HG03039 (cell line): ENCODE measurements around the gene AGMO.
"Not testable (repeated sequence)": the region's sequence is repeated elsewhere in the genome, so short reads cannot be mapped to it uniquely, and the experiment has no call there.

ENCODE experiments used
- ATAC-seq: cut with Tn5 transposase; IDR thresholded peaks from one replicate; pipeline ENCODE4 v1.9.1; 2021; ENCODE audit warnings: mild to moderate bottlenecking, moderate library complexity; ENCODE audit not compliant: unreplicated experiment

The AGMO gene

DNA sequence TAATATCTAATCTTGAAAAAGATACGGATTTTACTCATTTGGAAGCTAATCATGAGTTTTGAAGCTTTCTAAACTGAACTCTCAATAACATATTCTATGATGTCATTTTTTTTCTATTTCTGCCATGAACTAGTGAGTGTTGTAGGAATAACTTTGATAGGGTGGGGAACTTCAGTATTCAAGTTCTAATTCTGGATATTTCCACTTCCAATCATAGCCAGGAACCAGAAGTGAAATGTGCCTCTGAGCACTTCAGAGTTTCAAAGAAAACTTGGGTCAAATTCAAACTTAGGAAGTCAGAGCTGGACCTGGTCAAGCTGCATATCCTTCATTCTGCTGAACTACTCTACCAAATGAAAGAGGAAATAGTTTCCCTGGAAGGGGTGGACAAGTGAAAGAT is 847 bp downstream of the AGMO start:
- ATAC-seq = no peak

DNA sequence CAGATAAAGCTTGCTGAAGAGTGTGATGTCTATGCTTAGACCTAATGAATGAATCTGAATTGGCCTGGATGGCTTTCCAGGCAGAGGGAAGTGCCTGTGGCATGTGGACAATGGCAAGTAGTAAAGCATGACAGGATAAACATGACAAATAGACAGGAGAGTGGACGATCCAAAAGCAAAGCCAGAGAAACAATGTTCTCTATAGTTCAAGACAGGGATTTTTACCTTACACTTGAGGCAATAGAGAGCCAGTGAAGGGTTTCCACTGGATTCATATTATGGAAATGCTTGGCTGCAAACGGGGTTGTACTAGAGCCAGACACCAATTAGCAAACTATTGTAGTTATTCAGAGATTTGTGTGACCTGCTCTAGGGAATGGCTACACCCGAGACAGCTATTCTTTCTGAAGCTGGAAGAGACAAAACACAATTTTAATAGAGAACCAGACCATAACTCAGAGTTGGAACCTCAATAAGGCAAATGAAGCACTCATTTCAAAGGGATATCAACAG is 2.3 kb downstream of the AGMO start:
- ATAC-seq = no peak

DNA sequence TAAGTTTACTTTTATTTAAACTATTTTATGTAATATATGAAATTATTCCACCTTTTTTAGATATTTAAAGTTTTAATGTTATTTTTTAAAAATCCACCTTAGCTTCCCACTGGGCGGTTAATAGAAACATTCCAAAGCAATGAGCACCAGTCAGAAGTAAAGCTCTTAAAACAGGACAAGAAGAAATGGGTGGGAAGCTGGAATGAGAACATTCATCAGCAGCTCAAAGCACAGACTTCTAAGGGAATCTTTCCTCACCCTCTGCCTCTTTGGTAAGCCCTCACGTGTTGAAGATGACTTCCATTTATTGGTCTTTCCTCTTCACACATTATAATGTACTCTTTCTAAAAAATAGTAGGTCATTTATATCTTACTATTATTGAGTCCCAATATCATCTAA is 3.1 kb downstream of the AGMO start:
- no peak for ATAC-seq

DNA sequence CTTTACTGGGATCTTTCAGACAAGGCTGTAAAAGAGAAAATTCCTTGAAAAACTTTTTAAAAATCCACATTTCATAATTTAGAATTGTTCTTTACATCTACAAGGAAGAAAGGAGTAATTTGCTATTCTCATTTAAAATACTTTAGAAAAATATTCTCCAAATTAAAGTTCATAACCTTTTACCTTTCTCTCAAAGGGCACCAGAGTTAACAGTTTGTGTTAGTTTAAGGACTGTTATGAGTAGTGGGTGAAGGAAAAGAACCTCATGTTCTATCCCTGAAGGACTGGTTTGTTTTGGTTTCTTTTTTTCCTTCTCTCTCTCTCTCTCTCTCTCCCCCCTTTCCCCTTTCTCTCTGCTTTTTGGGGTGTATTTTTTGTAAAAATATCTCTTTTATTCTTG is 4.1 kb downstream of the AGMO start:
- ATAC-seq = no peak

DNA sequence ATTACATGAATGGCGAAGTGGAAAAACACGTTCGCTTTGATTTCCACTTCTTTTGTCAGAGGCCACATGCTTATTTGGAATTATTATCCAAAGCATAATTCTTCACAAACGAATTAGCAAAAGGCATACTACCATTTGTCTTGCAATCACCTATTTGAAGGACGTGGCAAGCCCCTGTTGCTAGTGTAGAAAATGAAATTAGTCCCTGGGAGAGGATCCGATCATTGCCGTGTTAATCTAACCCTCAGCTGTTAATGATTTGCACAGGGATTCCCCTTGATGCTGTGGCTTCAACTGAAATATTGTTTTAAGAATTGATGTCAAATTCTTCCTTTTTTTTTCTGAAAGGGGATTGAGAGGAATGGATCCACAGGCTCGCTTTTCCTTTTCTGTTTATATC is 4.6 kb downstream of the AGMO start:
- no peak for ATAC-seq

DNA sequence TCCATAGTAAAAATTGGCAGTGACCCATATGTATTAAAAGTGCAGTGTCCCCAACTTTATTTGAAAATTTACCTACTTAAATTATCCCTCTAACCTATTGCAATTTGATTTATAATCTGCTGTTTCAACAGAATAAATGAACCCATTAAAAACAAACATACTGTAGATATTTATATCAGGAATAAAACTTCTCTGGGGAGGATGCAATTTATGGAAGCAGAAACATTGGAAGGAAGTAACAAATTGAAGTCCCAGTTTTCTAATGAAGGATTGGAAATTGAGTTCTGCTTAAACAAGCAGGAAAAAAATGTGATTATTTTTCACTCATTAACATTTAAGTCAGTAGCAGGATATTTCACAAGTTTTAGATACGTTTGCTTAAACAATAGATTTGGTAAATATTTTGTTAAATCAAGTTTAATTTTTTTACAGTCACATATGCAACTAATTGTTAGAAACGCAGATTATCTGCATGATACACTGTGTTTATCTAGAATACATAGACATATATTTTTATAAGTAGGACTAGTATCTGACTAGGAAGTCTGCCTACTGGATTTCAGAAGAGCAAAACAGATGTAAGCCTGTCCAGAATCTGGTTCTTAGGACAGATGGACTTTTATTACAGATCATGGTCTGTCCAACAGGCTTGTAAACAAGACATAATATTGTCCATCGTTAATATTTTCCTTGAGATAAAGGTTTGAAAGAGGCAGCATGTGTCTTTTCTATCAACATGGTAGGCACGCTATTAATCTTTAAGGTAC is 5.3 kb downstream of the AGMO start:
- no peak for ATAC-seq

DNA sequence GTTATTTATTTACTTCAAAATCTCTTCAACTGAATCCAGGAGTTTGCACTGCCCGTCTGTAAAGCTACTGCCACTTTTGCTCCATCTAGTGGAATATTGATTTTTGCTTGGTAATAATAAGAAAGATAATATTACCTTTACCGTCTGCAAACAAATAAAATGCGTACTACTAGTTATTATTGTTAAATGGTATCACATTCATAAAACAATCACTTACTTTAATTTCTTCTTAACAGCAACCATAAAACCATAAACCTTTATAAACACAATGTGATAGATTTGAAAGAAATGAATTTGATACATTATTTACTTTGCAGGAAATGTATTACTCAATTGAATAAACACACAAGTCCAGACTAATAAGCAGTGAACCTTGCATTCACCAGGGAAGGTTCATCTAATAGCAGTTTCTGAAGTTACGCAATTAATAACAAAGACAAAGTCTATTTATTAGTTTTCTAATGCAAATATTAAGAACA is 6.4 kb downstream of the AGMO start:
- no peak for ATAC-seq

DNA sequence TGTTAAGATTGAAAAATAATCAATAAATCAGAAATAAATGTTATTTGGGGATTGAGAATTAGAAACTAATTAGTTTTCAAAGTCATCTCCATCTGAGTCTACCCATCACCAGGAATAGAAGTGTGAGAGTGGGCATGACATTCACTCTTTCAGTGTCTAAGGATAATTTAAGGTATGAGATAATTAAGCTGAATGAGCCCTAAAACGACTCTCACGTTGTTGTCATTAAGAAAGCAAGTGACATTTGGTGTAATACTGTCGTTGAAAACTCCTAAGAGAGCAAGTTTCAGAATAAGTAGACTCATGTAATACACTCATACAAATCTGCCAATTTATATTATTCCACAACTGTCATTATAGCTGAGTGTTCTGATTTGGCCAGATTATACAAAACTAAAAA is 7.1 kb downstream of the AGMO start:
- no peak for ATAC-seq

DNA sequence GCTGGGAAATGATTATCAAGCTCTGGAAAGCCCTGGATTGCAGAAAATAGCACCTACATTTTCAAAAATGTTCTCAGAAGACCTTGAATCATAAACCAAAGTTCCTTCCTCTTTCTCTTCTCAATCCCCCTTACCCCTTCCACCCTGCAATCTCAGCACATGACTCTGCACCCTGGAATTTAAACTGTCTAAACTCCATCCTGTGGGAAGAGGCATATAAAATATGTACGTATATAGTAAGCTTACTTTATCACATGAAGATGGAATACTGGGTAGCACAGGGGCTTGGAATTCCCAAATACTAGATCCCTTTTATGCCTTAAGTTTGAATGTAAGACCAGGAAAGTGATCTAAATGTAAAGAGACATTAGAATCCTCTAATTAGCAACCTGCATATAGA is 7.7 kb downstream of the AGMO start:
- ATAC-seq = no peak

DNA sequence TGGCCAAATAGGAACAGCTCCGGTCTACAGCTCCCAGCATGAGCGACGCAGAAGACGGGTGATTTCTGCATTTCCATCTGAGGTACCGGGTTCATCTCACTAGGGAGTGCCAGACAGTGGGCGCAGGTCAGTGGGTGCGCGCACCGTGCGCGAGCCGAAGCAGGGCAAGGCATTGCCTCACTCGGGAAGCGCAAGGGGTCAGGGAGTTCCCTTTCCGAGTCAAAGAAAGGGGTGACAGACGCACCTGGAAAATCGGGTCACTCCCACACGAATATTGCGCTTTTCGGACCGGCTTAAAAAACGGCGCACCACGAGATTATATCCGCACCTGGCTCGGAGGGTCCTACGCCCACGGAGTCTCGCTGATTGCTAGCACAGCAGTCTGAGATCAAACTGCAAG is 14.5 kb downstream of the AGMO start:
- ATAC-seq = not testable (repeated sequence)

DNA sequence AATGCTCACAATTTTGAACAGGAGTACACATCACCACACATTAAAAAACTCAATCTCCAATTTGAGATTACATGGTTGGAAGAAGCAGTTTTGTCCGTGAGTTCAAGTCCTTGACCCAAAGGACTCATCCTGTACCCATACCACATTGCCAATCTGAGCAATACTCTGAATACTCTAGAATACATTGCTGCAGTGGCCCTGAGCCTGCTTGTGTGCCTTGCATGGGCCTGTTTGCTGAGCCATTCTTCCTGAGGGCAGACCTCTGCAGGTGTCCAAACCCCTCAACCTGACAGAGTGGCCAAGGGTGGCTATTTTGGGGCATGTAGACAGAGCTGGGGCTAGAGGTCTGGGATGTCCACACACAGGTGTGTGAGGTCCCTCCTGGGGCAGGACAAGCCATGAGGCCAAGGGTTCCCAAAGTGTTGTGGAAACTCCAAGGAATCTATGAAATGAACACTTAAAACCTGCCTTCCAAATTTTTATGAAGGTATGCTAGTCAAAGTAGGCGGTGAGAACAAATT is 15.5 kb downstream of the AGMO start:
- ATAC-seq = no peak

DNA sequence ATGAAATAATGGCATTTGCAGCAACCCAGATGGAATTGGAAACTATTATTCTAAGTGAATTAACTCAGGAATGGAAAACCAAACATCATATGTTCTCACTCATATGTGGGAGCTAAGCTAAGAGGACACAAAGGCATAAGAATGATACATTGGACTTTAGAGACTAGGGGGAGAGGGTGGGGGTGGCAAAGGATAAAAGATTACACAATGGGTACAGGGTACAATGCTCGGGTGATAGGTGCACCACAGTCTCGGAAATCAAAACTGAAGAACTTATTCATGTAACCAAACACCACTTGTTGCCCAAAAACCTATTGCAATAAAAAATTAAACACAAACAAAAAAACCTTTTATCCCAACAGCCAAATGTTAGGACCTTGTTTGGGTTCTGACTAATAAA is 17.8 kb downstream of the AGMO start:
- ATAC-seq = no peak

DNA sequence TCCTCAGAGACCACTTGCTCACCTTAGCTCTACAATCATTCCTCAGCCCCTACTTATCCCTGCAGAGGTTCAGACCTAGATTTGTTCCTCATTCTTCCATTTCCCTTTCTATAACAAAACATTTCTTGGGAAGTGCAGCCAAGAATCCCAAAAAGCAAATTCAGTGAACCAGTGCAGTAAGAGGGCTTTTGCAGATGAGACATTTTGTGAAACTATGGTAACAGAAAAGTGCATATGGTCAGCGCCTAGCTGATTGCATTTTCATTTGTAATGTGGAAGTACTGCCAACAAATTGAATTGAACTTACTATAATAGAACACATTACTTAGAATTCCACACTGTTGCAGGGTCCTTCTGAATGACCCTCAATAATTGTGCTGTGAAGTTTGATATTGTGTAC is 18.6 kb downstream of the AGMO start:
- no peak for ATAC-seq

DNA sequence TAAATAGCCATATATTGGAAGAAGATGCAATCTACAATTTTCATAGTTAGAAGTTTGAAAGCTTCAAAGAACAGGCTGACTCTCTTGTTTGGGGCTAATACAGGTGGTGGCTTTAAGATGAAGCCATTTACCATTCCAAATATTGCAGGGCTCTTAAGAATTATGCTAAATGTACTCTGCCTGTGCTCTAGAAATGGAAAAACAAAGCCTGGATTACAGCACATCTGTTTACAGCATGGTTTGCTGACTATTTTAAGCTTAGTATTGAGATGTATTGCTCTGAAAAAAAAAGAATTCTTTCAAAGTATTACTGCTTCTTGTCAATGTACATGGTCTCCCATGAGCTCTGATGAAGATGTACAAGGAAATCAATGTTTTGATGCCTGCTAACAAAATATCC is 34.2 kb downstream of the AGMO start:
- no peak for ATAC-seq

DNA sequence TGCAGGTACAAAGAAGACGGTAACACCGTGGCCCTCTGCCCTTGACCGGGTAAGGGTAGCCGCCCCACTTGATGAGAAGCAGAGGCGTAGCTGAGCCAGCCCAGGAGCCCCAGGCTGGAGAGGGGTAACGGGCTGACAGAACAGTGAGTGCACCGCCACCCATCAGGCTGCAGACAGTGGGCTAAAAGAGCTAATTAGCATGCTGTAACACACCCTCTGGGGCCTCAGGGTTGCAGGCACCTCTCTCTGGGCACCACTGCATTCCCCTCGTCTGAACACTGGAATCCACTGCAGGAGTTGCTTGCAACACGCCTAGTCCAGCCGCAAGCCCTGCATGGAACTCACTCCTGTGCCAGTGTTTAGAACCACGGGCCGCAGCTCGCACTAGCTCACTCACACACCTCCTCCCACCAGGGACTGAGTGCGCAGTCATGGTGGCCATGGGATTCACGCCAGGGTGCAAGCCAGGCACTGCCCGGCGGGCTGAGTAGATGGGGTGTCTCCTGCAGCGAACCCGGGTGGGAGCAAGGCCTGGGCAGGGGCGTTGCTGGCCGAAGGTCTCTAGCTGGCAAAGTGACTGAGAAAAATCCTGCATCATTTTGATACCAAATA is 36.1 kb downstream of the AGMO start:
- ATAC-seq = no peak

DNA sequence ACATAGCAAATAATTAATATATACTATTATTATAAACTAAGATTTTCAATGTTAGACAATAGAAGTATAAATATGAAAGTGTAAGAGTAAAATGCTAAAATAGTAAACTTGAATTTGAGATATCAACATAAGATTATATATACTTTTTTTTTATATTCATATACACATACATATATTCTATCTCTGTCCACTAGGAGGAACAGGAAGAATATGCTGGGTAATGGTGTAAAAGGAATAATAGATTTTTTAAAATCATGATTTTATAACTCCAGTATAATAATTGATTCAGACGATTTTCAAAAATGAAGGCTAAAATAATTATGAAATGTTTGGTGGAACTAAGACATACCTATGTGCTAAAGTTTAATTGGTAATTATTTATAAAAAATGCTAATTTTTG is 37.7 kb downstream of the AGMO start:
- ATAC-seq = no peak

DNA sequence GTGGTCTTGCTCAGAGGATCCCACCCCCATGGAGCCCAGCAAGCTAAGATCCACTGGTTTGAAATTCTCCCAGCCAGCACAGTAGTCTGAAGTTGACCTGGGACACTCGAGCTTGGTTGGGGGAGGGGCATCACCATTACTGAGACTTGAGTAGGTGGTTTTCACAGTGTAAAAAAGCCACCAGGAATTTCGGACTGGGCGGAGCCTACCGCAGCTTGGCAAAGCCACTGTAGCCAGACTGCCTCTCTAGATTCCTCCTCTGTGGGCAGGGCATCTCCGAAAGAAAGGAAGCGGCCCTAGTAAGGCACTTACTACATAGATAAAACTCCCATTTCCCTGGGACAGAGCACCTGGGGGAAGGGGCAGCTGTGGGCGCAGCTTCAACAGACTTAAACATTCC is 44.0 kb downstream of the AGMO start:
- not testable (repeated sequence) for ATAC-seq

DNA sequence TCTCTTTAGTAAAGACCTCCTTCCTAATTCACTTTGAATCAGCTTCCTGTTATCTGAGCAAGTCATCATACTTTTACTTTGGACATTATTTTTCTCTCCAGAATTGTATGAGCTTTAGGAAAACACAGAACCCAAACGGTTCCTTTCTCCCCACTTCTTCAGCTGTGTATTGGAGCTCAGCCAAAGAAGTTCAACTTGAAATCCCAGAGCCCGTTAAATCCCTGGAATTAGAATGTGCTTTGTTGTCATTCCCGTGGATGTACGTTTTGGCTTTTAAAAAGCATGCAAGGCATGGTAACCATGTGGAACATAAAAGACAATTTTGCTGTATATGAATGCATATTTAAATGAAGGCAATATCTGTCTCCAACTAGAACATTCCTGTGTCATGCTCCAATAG is 46.6 kb downstream of the AGMO start:
- no peak for ATAC-seq

DNA sequence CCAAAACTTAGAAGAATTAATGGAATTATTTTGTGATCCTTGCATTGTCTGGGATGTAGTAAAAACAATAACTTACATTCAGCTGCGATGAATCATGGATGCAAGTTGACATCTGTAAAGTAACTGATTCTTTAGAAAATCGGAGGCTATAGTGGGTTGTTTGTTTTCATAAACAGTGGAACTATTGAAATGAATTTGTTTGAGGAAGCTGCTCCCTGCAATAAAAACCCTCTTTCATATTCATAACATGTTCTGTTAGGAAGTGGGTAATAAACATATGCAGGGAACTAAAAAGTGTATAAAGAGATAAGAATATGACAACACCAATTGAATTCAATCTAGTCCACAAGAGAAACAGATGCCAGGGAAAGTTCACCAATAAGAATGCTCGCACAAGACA is 53.6 kb downstream of the AGMO start:
- no peak for ATAC-seq

DNA sequence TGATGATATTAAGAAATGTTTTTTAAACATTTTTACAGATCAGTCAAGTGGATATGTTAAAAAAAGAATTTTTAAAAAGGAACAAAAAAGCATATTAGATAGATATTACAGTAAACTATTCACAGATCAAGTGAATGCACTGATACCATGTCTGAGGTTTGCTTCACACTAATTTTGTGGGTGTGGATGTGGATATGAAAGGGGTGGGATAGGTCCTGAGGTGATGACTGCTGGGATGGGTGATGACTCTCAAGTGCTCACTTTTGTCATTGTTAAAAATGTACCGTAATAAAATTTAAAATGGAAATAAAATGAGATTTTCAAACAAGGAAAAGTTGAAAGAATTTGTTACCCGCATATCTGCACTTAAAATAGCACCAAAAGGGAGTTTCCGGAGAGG is 54.1 kb downstream of the AGMO start:
- ATAC-seq = no peak

DNA sequence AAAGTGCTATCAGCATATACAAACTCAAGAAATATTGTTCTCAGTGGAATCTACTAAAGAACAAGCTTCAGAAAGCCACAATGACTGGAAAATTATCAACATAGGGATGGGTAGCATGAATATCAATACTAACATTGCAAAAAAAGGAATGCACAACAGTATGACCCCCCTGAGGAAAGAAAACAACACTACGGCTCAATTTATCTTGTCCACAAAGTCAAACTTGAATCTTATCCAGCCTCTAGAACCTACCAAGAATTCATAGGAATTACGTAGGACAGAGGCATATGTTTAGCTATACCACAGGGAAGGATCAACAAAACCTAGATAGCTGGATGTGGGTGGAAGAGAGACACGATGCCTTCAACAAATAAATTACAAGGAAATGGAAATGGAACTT is 54.6 kb downstream of the AGMO start:
- ATAC-seq = no peak

DNA sequence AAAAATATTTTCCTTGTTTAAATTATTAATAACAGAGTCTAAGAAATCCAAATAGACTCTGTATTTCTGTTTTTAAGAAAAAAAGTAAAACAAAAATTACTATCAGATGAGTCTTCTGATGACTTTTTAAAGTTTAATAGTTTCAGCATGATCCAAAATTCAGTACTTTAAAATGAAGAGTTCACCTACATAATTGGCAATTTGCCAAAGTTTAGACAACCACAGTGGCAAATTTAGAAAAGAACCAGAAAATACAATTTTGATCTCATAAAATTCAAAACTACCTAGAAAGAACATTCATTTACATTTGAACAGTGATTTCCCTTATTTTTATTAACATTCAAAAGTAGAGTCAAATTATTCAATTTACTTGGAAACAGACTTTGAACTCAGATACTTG is 56.1 kb downstream of the AGMO start:
- no peak for ATAC-seq
